ENCODE data around the gene HSPA6. TPM values are rescaled to one million over a fixed set of nuclear protein-coding genes. Genes with fewer than 3 reads are reported as not detected.

The HSPA6 gene
- total RNA-seq, 1 donor: under 0.01 TPM

- DNase-seq (ENCODE audit: low read depth): no peak
- TF ChIP-seq CTCF (IDR thresholded peaks at IDR 0.05; ENCODE audit: insufficient read depth, low read depth, low read length): peak; percentile 31
- no peak overlapping the region for H3K4me3 ChIP-seq (ENCODE audit: low read depth, low read length)
These were observed 39.7 kb upstream of the HSPA6 start for GRCh38 chr1:161484613-161485012.

GRCh38 chr1:161486806-161487741 is 37.3 kb upstream of the HSPA6 start:
- H3K4me3 ChIP-seq (ENCODE audit: low read depth, low read length): no peak overlapping the region
- peak; percentile 72 for DNase-seq (ENCODE audit: low read depth)
- peak; percentile 76 for TF ChIP-seq CTCF (IDR thresholded peaks at IDR 0.05; ENCODE audit: insufficient read depth, low read depth, low read length)

GRCh38 chr1:161491472-161491871 is 32.9 kb upstream of the HSPA6 start:
- no peak for DNase-seq (ENCODE audit: low read depth)
- H3K4me3 ChIP-seq (ENCODE audit: low read depth, low read length): no peak overlapping the region

GRCh38 chr1:161492827-161493226 is 31.5 kb upstream of the HSPA6 start:
- DNase-seq (ENCODE audit: low read depth): no peak
- no peak for TF ChIP-seq CTCF (IDR thresholded peaks at IDR 0.05; ENCODE audit: insufficient read depth, low read depth, low read length)
- H3K4me3 ChIP-seq (ENCODE audit: low read depth, low read length): no peak overlapping the region

More at GRCh38 chr1:161491472-161491871, 32.9 kb upstream of the HSPA6 start:
- no peak for TF ChIP-seq CTCF (IDR thresholded peaks at IDR 0.05; ENCODE audit: insufficient read depth, low read depth, low read length)

- H3K4me3 ChIP-seq (ENCODE audit: low read depth, low read length): no peak overlapping the region
- no peak for DNase-seq (ENCODE audit: low read depth)
- TF ChIP-seq CTCF (IDR thresholded peaks at IDR 0.05; ENCODE audit: insufficient read depth, low read depth, low read length): no peak
These were observed 30.1 kb upstream of the HSPA6 start for GRCh38 chr1:161494091-161494735.

GRCh38 chr1:161495490-161495889 is 28.9 kb upstream of the HSPA6 start:
- no peak for TF ChIP-seq CTCF (IDR thresholded peaks at IDR 0.05; ENCODE audit: insufficient read depth, low read depth, low read length)
- H3K4me3 ChIP-seq (ENCODE audit: low read depth, low read length): no peak overlapping the region
- no peak for DNase-seq (ENCODE audit: low read depth)

All from fibroblast of villous mesenchyme (primary cell).